MV-4-11 (cell line): ENCODE data around the gene MMAA.
"Not testable (repeated sequence)": the region's sequence is repeated elsewhere in the genome, so short reads cannot be mapped to it uniquely, and the experiment has no call there.

Source experiments
- DNase-seq: peaks from one replicate; lab custom pipeline; 2025; lab: John Stamatoyannopoulos, UW

MMAA gene

DNA sequence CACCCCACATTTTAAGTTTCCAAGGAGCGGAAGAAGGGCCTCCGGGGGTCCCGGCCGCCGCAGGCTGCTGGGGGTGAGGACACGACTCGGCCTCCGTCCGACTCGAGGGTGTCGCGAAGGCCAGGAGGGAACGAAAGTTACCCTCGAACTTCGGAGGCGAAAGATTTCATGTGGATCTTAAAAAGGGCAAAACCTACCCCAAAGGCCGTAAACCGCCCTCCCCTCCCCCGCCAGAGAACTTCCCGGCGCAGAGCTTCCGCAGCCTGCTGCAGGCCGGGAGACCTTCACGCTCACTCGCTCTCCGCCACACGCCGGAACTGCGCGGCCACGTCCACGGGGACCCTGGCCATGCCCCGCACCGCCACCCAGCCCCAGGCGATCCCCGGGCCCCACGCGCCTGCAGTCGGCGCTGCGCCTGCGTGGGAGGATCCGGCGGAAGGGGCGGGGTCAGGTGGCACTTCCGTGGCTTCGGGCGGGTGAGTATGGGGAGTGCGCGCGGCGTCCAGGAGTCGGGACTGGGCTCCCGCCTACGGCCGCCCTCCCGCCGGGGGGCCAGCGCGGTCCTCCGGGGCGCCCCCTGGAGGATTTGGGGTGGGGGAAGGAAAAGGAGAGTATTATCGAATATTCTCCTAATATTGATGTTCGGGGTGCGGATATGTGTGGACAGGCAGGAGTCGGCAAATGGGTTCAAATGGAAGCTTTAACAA lies at the start of gene MMAA:
Gene MMAA, plus strand, starts transcription at position 454 of the 707 bp plus-strand sequence. CDS start 19,755 bp downstream, outside the sequence.
- DNase-seq: peak; percentile 82

GRCh38 chr4:145574546-145574945 lies 44.6 kb upstream of the MMAA start:
- not testable (repeated sequence) for DNase-seq

DNA sequence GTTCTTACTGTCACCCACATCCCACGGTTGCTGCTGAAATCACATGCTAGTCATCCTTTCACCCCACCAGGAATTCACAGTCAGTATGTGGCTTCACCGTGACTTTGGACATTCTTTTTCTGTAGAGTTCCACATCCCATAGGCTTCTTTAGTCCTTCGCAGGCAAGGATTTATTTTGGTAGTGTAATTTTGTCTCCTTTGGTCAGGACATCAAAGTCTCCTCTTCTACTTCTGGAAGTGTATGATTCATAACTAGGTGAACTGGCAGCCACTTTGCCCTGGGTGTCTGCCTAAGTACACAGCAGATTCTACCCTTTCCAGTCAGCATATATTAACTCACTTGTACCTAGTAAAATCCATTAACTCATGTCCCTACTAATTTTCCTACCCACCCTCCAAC lies 38.3 kb upstream of the MMAA start:
- DNase-seq: no peak

DNA sequence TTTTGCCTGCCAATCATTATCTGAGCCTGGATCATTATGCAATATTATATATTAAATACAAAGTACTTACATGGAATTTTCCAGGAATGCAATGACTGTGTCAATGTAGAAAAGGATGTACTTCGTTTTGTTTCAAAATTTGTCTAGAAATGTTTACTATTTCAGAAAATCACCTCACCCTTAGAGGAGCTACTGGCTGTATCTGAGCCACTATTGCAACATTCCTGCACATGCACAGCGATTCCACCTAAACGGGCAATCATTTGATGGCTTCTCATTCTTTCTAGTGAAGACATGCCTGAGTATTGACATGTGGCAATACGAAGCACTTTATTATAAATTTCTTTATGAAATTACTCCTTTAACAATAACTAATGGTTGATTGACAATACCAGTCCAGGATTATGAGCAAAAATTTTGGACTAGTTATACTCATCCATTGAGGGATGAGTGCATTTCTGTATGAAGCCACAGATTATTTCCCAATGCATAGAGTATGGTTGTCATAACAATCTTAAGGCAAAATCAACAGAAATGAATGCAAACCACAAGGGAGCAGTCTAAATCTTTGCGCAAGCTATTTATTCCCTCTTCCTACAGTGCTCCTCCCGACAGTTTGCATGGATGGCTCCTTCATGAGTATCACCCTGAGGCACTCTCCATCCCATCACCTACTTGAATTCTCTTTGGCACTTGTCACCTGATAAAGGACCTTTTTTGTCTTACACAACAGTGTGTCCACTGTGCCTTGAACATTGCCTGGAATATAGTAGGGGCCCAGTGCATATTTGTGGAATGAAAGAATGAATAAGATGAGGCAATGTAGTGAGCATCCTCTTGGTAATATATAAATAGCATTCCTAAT lies 35.8 kb upstream of the MMAA start:
- no peak for DNase-seq

DNA sequence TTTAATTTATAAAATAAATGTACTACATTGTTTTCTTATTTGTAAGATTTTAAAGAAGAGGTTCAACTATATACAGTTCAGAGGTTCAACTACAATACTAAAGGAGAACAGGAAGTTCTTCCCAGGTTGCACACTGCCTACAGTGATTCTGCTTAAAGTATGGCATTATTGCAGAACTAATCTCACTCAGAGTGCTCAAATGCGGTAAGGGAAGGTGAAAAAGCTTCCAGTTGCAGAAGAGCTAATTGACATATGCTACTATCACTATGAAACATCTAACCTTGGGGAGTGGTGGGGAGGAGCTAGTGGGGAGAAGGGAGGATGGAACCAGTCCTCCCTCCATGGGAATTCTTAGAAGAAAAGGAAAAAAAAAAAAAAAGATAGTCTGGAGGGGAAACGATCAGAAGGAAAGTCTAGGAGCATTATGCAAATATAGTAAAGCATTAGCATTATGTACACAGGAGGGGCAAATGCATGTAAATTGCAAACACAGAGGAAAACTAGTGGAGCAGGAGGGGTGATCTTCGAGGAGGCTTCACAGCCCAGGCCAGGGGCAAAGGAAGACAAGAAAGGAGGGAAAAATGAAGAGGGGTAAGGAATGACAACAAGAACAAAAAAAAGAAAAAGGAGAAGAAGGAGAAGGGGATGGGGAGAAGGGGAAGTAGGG lies 32.0 kb upstream of the MMAA start:
- DNase-seq: no peak

DNA sequence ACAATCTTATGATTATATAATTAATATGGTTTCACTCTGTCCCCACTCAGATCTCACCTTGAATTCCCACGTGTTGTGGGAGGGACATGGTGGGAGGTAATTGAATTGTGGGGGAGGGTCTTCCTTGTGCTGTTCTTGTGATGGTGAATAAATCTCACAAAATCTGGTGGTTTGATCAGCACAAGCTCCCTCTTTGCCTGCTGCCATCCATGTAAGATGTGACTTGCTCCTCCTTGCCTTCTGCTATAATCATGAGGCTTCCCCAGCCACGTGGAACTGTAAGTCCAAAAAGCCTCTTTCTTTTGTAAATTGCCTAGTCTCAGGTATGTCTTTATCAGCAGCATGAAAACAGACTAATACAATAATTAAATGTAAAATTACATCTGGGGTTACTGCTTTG lies 29.8 kb upstream of the MMAA start:
- DNase-seq: not testable (repeated sequence)

- DNase-seq: no peak
Observed at GRCh38 chr4:145589916-145590702, 29.1 kb upstream of the MMAA start.

DNA sequence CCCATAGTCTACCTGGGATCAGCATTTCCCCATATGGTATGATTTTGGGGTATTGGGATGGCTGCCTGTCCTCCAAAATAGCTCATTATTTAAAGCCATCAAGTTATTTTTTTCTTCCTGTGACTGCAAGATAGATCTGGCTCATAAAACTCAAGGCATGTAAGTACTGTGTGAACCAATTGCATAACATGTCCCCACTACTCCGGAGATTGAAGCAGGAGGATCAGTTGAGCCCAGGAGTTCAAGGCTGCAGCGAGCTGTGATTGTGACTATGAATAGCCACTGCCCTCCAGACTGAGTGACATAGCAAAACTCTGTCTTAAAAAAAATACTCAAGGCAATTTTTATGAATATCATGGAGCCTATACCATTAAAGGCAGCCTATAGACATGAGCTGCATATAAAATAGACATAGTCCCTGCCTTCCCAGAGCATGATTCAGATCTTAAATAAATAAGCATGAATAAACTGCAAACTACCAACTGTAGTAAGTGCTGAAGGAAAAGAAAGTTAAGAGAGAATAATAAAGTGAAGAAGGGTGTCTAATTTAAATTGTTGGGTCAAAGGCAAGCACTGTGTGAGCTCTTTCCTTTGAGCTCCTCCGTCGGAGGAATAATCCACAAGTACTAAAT lies 16.9 kb upstream of the MMAA start:
- DNase-seq: no peak

DNA sequence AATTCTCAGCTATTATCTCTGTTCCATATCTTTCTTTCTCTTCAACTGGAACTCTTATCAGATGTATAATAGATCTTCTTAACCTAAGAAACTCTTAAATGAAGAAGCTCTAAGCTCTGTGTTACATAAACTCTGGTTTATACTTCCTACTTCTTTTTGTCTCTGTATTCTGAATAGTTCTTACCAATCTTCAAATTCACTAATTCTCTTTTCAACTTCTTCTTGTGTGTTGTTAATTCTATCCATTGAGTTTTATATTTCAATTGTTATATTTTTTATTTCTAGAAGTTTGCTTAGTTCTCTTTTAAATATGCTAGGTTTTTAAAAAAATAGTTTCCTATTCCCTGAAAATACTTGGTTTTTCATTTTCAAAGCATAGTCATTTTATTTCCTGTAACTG lies 13.2 kb upstream of the MMAA start:
- no peak for DNase-seq

- DNase-seq: peak; percentile 25
Observed at GRCh38 chr4:145609481-145610427, 9.4 kb upstream of the MMAA start.

GRCh38 chr4:145613566-145614232 lies 5.5 kb upstream of the MMAA start:
- no peak for DNase-seq

- no peak for DNase-seq
Observed at GRCh38 chr4:145614233-145614610, 5.0 kb upstream of the MMAA start.

- no peak for DNase-seq
Observed at GRCh38 chr4:145618210-145618931, 814 bp upstream of the MMAA start.

DNA sequence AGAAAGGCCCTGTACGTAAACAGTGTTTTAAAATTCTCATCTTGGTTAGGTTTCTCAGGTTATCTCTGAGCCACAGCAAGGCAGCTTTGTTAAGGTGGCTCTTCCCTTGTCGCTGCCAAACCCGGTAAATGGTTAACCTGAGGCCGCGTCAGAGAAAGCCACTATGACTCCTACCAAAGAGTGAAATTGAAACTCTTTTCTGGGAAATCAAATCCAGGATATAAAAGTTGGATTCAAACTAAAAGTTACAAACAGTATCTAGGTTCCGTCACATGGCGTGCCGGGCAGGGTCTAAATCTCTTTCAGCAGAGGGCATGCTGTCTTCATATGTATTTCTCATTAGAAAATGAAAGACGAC lies 433 bp downstream of the MMAA start:
- peak; percentile 37 for DNase-seq

- DNase-seq: not testable (repeated sequence)
Observed at GRCh38 chr4:145622067-145622466, 2.9 kb downstream of the MMAA start.

- DNase-seq: no peak
Observed at GRCh38 chr4:145623831-145624230, 4.6 kb downstream of the MMAA start.

- no peak for DNase-seq
Observed at GRCh38 chr4:145625677-145626622, 6.8 kb downstream of the MMAA start.

DNA sequence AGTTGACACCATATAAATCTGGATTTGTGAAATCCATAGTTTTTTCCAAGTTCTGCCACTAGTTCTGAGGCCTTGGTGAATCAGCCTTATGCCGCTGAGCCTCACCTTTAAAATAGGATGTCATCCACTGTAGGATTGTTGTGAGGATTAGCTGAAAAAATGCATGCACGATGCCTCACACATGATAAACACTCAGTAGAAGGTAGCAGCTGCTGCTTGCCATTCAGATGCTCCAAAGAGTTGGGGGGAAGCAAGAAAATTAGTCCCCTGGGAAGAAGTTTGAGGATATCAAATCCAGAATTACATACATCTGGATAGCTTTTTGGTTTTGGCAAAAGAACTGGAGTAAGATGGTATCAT lies 7.4 kb downstream of the MMAA start:
- no peak for DNase-seq
